Measurements from ENCODE around the gene DDI1. TPM values are rescaled to one million over a fixed set of nuclear protein-coding genes. Genes with fewer than 3 reads are reported as not detected.

DDI1 gene
- total RNA-seq, 2 donors from 2014 or later = not detected

DNA sequence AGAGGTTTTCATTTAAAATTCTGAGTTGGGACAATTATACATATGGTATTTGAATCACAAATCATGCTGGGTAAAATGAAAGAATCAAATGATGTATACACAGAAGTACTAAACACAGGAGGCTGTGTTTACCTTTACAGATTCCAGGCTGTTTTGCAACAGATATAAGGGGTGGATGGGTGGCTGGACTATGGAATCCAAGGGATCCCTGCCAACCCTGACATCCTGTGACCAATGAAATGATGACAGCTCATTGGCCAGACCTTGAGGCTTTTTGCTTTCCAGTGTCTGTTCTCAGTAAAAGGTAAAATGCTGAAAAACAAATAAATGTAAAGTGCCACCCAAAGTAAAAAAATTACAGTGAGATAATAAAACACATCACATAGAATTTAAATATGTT, 3.3 kb upstream of the DDI1 start:
- H3K36me3 Mint-ChIP-seq (ENCODE audit: low read depth) = peaks cover 2% of the 10 kb centered on the region
- H3K4me1 Mint-ChIP-seq = peaks cover 5% of the 10 kb centered on the region
- Histone ChIP-seq H3K27ac (ENCODE audit: low read depth, low read length) (no peak overlapping the region), H3K36me3 (ENCODE audit: control insufficient read depth, insufficient read depth, low read length) (no peaks in the 10 kb centered on the region), H3K4me1 (ENCODE audit: control insufficient read depth, insufficient read depth, low read length) (no peaks in the 10 kb centered on the region), H3K27me3 (ENCODE audit: control insufficient read depth, insufficient read depth, low read length, poor library complexity, severe bottlenecking) (no peaks in the 10 kb centered on the region), H3K4me3 (ENCODE audit: low read length) (no peak overlapping the region), H3K9me3 (ENCODE audit: control insufficient read depth, low read length) (no peaks in the 10 kb centered on the region), H3K9ac (ENCODE audit: extremely low read depth, low read length, poor library complexity, severe bottlenecking) (no peak overlapping the region)
- TF ChIP-seq CTCF (conservative IDR thresholded peaks at IDR 0.05) = no peak
- peaks cover 6% of the 10 kb centered on the region for H3K9me3 Mint-ChIP-seq
- no peak overlapping the region for H3K4me3 Mint-ChIP-seq
- H3K27me3 Mint-ChIP-seq (ENCODE audit: insufficient read depth) = no peaks in the 10 kb centered on the region
- H3K27ac Mint-ChIP-seq = no peak overlapping the region
- DNase-seq = no peak

- no peaks in the 10 kb centered on the region for H3K27me3 Mint-ChIP-seq (ENCODE audit: insufficient read depth)
- peaks cover 6% of the 10 kb centered on the region for H3K9me3 Mint-ChIP-seq
- no peak for DNase-seq
- no peak overlapping the region for H3K4me3 ChIP-seq (ENCODE audit: low read length)
- no peak for TF ChIP-seq CTCF (conservative IDR thresholded peaks at IDR 0.05)
- no peak overlapping the region for H3K27ac Mint-ChIP-seq
- H3K4me1 Mint-ChIP-seq = peaks cover 5% of the 10 kb centered on the region
- no peak overlapping the region for H3K4me3 Mint-ChIP-seq
- WGBS, 2 experiments (ENCODE audit: insufficient coverage in 1 of 2, insufficient read length in 1 of 2) = 73% methylated on average over 1 of the region's 1 CpG; no CpG with 5 or more reads in 1 of the 2 experiments
- no peak overlapping the region for H3K9ac ChIP-seq (ENCODE audit: extremely low read depth, low read length, poor library complexity, severe bottlenecking)
- H3K27me3 ChIP-seq (ENCODE audit: control insufficient read depth, insufficient read depth, low read length, poor library complexity, severe bottlenecking) = no peaks in the 10 kb centered on the region
- no peak overlapping the region for H3K27ac ChIP-seq (ENCODE audit: low read depth, low read length)
- peaks cover 2% of the 10 kb centered on the region for H3K36me3 Mint-ChIP-seq (ENCODE audit: low read depth)
- no peaks in the 10 kb centered on the region for H3K9me3 ChIP-seq (ENCODE audit: control insufficient read depth, low read length)
- no peaks in the 10 kb centered on the region for H3K4me1 ChIP-seq (ENCODE audit: control insufficient read depth, insufficient read depth, low read length)
- no peaks in the 10 kb centered on the region for H3K36me3 ChIP-seq (ENCODE audit: control insufficient read depth, insufficient read depth, low read length)
Observed at GRCh38 chr11:104033561-104033960, 2.9 kb upstream of the DDI1 start.

GRCh38 chr11:104036995-104037394, 555 bp downstream of the DDI1 start:
- no peak for DNase-seq
- no peak for TF ChIP-seq CTCF (conservative IDR thresholded peaks at IDR 0.05)
- Histone ChIP-seq H3K4me1 (ENCODE audit: control insufficient read depth, insufficient read depth, low read length) (peaks cover 1% of the 10 kb centered on the region), H3K9ac (ENCODE audit: extremely low read depth, low read length, poor library complexity, severe bottlenecking) (no peak overlapping the region), H3K9me3 (ENCODE audit: control insufficient read depth, low read length) (no peaks in the 10 kb centered on the region), H3K27ac (ENCODE audit: low read depth, low read length) (no peak overlapping the region), H3K27me3 (ENCODE audit: control insufficient read depth, insufficient read depth, low read length, poor library complexity, severe bottlenecking) (no peaks in the 10 kb centered on the region), H3K4me3 (ENCODE audit: low read length) (no peak overlapping the region), H3K36me3 (ENCODE audit: control insufficient read depth, insufficient read depth, low read length) (no peaks in the 10 kb centered on the region)
- H3K27ac Mint-ChIP-seq = no peak overlapping the region
- no peak overlapping the region for H3K4me3 Mint-ChIP-seq
- peaks cover 10% of the 10 kb centered on the region for H3K4me1 Mint-ChIP-seq
- 96 to 97% methylated on average over 15 to 21 of the region's 21 CpGs for WGBS, 2 experiments (ENCODE audit: insufficient coverage in 1 of 2, insufficient read length in 1 of 2)
- no peaks in the 10 kb centered on the region for H3K27me3 Mint-ChIP-seq (ENCODE audit: insufficient read depth)
- H3K9me3 Mint-ChIP-seq = no peaks in the 10 kb centered on the region
- no peaks in the 10 kb centered on the region for H3K36me3 Mint-ChIP-seq (ENCODE audit: low read depth)
